NCI-H2196 (cell line): Measurements from ENCODE around the gene CCDC57.
"Not testable (repeated sequence)": the region's sequence is repeated elsewhere in the genome, so short reads cannot be mapped to it uniquely, and the experiment has no call there.

Experiments used
- DNase-seq: peaks from one replicate; lab custom pipeline; 2025; ENCODE audit not compliant: unreplicated experiment; lab: John Stamatoyannopoulos, UW

CCDC57 gene

DNA sequence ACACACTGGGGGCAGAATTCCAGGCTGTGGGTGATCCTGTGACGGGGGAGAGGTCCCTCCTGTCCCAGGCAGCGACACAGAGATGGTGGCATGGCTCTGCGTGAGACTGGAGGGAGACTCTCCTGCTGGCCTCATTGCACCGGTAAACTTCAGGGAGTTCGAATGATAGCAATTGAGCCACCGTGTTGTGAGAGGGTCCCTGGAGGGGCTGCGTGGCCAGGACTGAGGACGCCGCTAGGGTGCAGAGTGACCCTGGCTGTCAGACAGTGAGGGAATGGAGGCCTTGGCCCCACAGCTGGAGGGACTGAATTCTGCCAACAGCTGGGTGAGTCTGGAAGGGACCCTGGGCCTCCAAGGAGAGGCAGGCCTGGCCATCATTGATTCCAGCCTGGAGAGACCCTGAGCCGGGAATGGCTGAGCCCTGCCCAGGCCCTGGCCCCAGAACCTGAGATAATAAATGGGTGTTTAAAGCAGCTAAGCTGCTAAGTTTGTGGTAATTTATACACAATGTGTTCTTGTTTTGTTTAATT is 32.6 kb downstream of the CCDC57 start:
- DNase-seq = no peak

DNA sequence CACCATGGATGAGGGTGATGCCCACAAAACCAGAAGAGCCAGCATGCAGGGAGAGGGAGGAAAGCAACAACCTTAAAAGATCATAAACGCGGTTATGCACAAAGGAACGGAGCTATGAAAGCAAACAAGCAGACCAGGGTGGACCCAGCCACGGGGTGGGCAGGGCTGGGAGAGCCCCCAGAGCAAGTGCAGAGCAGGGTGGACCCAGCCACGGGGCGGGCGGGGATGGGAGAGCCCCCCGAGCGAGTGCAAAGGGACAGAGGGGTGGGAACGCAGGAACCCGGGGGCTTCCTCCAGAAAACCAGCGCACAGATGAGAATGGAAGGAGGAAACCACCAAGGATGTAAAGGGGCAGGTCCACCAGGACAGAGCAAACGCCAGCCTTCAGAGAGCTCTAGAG is 33.2 kb downstream of the CCDC57 start:
- no peak for DNase-seq

DNA sequence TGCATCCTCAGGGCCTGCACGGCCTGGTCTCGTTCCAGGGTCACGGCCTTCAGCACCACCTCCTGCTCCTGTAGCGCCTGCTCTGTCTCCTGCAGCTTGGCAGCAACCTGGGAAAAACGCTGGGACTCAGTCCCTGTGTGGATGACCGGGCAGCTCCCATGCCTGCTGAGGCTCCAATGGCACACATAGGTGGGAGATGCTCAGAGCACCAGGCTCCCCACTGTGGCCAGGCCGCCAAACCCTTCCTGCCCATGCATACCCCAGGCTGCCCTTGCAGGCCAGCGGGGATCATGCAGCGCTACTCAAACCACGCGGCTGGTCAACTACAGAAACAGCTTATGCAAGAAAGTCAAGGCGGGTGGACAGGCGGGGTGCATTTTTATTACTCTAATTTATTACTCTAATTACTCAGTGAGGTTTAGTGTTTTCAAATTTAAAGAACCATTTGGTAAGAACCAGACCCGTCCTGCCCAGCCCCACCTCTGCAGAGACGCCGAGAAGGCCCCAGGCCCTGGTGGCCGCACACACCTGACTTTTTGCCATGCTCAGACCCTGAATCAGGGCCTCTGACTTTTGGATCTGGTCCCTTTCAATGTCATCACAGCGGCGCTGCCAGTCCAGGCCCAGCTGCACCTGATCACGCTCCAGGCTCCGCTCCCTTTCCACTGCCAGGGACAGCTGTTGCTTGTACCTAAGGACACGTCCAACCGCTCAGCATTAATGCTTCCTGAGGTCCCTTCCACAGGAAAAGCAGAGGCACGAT is 34.0 kb downstream of the CCDC57 start:
- no peak for DNase-seq

DNA sequence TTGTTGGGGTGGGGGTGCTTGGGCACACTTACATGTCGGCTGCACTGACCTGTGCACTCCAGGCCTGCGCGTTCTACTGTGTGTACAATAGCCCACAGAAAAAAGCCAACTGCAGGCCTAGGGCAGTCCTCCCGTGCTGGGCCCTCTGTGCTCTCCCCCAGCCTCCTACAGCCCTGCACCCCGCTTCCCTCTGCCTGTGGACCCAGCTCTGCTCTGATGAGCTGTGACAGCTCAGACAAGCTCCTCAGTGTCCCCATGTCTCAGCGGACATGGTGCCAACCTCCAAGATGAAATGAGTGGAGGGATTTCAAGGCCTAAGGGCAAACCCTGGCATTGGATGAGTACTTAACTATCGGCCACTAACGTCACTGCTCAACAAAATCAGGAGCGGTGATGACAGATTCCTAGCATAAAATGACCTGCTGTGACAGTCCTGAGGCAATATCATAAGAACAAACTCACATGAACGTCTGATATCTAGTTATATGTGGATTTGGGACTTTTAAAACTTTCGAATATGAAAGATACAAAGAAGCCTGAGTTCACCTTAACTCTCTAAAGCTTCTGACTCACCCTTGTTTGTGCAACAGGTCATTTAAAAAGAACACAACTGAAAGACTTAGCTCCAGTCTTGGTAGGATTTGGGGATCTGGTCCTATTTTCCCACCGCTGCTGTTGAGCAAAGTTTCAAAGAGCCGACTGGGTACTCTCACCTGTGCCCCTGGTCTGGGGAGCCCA is 34.7 kb downstream of the CCDC57 start:
- no peak for DNase-seq

DNA sequence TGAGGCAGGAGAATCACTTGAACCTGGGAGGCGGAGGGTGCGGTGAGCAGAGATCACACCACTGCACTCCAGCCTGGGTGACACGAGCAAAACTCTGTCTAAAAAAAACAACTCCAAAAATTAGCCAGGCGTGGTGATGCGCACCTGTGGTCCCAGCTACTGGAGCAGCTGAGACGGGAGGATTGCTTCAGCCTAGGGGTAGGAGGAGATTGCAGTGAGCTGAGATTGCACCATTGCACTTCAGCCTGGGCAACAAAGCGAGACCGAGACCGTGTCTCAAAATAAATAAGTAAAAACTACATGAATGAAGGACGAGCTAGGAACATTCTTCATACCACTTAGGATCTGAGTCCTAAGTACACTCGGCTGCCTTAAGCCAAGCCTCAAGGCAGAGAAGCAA is 35.4 kb downstream of the CCDC57 start:
- no peak for DNase-seq

DNA sequence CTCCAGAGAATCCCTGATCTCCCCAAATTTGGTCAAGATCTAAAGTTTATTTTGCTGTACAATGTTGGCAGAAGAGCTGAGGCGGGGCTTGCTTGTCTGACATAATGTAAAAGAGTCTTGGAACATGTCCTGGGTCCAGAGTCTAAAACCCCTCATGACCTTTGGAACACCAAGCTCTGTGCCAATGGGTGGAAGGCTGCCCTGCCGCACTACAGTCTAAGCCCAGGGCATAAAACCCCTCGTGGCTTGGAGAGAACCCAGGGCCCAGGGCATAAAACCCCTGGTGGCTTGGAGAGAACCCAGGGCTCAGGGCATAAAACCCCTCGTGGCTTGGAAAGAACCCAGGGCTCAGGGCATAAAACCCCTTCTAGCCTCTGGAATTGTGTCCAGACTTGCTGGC is 36.7 kb downstream of the CCDC57 start:
- DNase-seq = no peak

DNA sequence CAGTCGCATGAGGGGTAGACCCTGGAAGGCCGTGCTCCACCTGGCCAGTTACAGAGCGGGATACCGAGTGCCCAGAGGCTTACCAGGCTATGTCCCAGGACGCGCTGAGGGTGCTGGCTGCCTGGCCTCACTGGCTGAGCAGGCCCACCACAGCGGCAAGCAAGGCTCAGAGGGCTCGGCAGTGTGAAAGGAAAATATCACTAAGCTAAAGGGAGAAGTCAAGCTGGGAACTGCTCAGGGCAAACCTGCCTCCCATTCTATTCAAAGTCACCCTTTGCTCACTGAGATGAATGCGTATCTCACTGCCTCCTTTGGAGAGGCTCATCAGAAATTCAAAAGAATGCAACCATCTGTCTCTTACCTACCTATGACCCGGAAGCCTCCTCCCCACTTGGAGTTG is 37.4 kb downstream of the CCDC57 start:
- DNase-seq = no peak

DNA sequence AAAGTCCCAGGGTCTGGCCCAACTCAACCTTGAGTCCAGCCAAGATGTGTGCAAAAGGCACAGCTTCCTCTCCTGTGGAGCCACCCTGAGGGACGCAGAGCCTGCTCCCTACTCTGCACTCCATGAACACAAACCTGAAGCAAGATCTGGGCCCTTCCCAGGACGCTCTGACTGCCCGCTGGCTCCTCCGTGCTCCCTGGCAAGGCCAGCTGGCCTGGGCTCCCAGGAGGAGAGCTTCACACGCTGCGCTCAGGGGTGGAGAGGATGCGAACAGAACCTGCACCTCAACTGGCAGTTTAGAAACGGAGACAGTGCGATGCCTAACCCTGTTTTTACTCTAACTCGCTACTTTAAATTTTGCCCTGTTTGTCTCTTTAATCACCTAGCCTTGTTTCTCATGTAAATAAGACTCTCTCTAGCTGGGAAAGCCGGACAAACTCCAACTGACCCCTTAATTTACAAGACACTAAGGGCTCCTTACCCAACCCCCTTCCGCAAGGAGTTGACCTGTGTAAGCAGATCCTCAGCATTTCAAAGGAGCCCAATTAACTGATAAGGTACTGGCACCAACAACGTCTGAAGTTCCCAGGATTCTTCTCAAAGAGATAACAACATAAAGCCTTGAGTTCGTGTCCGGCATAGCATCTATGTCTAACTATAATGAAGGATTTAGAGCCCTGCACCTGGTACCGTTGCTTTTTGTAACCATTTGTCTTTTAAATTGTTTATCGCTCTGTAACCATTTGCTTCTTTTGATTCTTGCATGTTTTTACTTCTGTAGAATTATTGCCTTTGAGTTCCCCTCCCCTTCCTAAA is 38.4 kb downstream of the CCDC57 start:
- DNase-seq = not testable (repeated sequence)

DNA sequence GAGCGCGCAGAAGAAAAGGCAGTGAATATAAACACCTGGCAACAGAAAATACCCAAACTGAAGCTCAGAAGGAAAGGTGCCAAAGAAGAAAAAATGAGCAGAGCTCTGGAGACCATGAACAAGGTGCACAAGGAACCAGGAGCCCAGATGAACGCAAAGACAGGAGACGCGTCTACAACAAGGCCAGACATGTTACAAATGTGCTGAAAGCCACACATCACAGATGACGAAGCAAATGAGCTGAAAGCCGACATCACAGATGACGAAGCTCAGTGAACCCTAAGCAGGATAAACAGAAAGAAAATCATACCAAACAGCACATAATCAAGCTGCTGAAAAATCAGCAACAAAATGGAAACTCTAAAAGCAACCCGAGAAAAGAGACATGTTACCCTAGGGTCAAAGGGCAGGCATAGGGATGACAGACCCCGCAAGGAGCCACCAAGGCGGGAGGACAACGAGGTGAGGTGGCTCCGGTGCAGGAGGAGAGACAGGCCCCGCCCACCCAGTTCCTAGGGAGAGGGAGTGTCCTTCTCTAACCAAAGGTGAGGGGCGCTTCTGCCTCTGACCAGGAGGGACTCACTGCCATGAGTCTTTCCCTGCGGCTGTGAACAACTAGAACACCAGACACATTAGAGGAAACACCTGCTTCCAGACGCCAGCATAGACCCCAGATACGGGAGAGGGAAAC is 39.1 kb downstream of the CCDC57 start:
- DNase-seq = no peak

DNA sequence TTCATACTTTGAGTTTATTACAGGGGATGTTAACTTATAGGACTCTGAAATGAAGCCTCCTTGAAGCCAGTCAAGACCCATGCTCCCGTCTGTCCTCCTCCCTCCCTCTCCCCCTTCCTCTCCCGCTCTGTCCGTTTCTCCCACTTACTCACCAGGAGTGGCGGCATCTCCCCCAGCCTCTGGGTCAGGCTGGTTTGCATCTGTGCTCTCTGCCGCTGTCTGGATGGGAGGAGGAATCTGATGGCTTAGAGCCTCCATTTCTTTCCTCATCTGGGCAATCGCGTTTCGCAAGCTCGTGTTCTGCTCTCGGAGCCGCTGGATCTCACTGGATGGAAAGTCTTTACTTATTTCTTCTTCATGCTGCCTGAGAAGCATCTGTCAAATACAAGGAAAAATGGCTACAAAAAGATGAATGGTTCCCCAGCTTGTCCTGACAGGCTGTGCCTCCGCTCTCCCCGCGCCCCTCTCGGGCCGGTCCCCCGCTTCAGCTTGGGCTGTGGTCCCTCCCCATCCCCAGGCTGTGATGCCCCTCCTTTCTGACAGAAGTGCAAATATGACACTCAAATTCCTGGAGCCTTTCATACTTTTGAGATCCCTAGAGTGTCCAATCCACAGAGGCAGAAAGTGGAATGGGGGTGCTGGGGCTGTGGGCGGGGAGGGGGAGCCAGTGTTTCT is 40.0 kb downstream of the CCDC57 start:
- no peak for DNase-seq

DNA sequence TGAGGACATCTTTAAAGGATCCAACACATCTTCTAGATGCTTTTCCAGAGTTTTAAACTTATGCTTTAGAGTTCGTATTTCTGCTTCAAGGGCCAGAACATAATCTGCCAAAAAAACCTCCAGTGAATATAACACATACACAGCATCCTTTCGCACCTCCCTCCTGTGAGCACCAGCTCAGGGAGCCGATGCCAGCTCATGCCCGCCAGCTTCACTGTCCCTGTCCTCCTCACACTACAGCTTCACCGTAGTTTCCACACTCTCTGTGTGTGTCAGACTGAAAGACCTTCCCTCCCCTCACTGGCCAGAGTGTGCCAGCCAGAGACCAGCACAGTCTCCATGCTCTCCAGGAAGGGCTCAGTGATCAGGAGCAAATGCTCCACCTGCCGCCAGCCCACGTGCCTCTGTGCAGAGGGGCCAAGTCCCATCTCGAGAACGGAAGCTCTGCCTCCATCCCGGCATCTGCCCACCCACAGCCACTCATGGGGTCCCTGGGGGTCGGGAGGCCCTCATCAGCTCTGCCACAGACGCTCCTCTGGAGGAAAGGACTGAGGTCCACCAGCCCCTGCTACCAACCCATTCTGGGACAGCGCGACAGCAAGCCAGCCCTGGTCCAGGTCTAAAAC is 40.8 kb downstream of the CCDC57 start:
- DNase-seq = no peak

DNA sequence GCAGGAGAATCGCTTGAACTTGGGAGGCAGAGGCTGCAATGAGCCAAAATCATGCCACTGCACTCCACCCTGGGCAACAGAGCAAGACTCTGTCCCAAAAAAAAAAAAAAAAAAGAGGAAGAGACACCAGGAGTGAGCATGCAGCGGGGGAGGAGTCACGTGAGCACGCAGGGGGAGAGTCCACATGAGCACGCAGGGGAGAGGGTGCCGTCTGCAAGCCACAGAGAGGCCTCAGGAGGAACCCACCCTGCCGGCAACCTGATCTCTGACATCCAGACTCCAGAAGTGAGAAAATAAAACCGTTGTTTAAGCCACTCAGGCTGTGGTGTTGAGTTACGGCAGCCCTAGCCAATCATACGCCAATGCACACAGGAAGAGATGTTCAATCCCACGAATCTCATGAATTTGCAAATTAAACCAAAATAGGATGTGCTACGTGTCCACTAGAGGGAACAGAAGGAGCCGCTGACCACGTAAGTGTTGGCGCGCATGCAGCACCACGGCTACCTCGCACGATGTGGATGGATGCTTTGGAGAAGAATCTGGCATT is 42.2 kb downstream of the CCDC57 start:
- no peak for DNase-seq

DNA sequence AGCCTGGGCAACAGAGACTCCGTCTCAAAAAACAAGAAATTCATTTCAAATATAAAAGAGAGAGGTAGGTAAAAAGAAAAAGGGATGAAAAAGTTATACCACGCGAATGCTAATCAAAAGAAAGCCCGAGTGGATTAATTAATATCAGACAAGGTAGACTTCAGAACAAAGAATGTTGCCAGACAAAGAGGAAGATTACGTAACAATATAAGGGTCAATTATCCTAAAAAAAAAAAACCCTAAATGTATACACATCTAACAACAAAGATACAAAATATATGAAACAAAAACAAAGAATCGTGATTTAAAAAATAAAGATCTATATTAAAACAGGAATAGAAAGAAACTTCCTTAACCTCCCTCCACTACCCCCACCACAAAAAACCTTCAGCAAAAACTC is 44.1 kb downstream of the CCDC57 start:
- no peak for DNase-seq

DNA sequence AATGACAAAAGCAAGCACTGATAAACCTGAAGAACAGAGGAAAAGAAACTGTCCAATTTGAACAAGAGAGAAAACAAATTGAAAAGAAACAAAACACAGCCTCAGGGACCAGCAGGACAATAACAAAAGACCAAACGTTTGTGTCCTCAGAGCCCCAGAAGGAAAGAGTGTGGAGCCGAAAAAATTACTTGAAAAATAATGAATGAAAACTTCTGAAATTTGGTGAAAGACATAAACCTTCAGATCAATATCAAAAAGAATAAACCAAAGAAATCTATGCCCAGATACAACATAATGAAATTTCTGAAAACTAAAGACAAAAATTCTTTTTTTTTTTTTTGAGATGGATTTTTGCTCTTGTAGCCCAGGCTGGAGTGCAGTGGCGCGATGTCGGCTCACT is 45.6 kb downstream of the CCDC57 start:
- DNase-seq = no peak

DNA sequence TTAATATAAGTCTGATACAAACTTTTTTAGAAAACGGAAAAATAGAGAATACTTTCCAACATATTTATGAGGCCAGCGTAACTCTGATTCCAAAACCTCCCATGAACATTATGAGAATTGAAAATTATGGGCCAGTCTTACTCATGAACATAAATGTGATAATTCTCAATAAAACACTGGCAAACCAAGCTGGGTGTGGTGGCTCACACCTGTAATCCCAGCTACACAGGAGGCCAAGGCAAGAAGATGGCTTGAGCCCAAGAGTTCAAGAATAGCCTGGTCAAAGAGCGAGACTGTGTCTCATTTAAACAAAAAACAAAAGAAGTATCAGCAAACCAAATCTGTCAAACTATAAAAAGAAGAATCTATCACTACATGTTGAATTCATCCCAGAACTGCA is 47.8 kb downstream of the CCDC57 start:
- no peak for DNase-seq

DNA sequence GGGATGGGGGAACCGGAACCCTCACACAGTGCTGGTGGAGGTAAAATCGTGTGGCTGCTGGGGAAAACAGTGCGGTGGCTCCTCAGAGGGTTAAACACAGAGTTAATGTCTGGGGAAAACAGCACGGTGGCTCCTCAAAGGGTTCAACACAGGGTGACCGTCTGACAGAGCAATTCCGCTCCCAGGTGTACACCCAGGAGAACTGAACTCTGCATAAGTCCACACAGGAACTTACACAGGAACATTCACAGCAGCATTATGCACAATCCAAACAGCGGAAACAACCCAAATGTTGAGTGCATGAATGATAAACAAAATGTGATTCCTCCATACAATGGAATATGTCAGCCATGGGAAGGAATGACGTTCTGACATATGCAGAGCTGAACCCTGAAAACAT is 51.4 kb downstream of the CCDC57 start:
- no peak for DNase-seq

DNA sequence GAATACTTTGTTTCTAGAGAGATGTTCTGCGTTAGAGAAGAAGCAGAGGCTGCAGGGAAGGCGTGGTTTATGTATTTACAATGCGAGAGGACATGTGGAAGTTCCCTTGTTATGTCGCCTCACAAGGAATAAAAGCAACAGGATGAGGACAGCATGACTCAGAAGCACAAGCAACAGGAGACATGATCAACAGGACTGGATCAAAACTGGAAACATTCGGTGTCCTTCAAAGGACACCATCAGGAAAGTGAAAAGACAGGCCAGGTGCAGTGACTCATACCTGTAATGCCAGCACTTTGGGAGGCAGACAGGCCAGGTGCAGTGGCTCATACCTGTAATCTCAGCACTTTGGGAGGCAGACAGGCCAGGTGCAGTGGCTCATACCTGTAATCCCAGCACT is 52.6 kb downstream of the CCDC57 start:
- peak; percentile 58 for DNase-seq

DNA sequence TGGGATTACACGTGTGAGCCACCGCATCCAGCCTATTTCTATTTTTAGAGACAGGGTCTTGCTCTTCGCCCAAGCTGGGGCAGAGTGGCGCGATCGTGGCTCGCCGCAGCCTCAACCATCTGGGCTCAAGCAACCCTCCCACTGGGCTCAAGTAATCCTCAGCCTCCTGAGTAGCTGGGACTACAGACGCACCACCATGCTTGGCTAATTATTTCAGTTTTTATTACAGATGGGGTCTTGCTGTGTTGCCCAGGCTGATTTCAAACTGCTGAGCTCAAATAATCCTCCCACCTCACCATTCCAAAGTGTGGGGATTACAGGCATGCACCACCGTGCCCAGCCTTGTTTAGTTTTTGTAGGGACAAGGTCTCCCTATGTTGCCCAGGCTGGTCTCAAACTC is 53.8 kb downstream of the CCDC57 start:
- DNase-seq = no peak
